IMR-90 (cell line): Measurements from ENCODE around the gene RECK. TPM values are rescaled to one million over a fixed set of nuclear protein-coding genes. Genes with fewer than 3 reads are reported as not detected.

ENCODE experiments used
- ATAC-seq: fragments of 200-7000 bp; cut with Tn5 transposase; 2 replicates; pipeline ENCODE4 v1.9.1; 2020; ENCODE audit warnings: low read depth, mild to moderate bottlenecking, moderate library complexity
- BruUV-seq: library from RNA; stranded (reverse); fragments of 400-500 nt; replicated peaks from 2 replicates; lab custom pipeline; 2021; lab: Mats Ljungman, UMichigan
- CTCF ChIA-PET: fragments of 300-600 bp; formaldehyde crosslinking; extraction: SDS; loops from one replicate; lab custom pipeline; 2021; ENCODE audit warnings: antibody characterized with exemption; lab: Yijun Ruan, JAX
- POLR2A ChIA-PET: fragments of 300-600 bp; sonication (Branson Sonifier 250); formaldehyde crosslinking; loops from one replicate; lab custom pipeline; 2022; ENCODE audit warnings: antibody characterized with exemption; ENCODE audit not compliant: unreplicated experiment; lab: Charles Lee
- DNase-seq: peaks from one replicate; pipeline ENCODE4 v3.0.0; 2013
- H2AFZ ChIP-seq: replicated peaks from 2 replicates; pipeline ENCODE3; 2013; ENCODE audit warnings: low read length, mild to moderate bottlenecking; ENCODE audit not compliant: poor library complexity
- H2AK5ac ChIP-seq: 2 replicates; pipeline ENCODE4 v1.6.1; 2013; ENCODE audit warnings: low read depth, low read length, inconsistent platforms
- H2AK9ac ChIP-seq: replicated peaks from 2 replicates; pipeline ENCODE3; 2013; ENCODE audit warnings: mild to moderate bottlenecking, low read depth, low read length, moderate library complexity; ENCODE audit not compliant: poor library complexity
- H2BK120ac ChIP-seq: 2 replicates; pipeline ENCODE4 v1.6.1; 2013; ENCODE audit warnings: low read depth, low read length, inconsistent platforms
- H2BK15ac ChIP-seq: 3 replicates; pipeline ENCODE4 v1.6.1; 2013; ENCODE audit warnings: low read depth, low read length, inconsistent platforms
- H2BK20ac ChIP-seq: 2 replicates; pipeline ENCODE4 v1.6.1; 2013; ENCODE audit warnings: low read depth, mild to moderate bottlenecking, inconsistent platforms, low read length, moderate library complexity
- H2BK5ac ChIP-seq: 2 replicates; pipeline ENCODE4 v1.6.1; 2013; ENCODE audit warnings: mild to moderate bottlenecking, low read depth, low read length, inconsistent platforms; ENCODE audit not compliant: poor library complexity, severe bottlenecking
- H3K14ac ChIP-seq: replicated peaks from 2 replicates; pipeline ENCODE4 v1.6.1; 2013; ENCODE audit warnings: low read depth, low read length, inconsistent platforms
- H3K18ac ChIP-seq: 2 replicates; pipeline ENCODE4 v1.6.1; 2013; ENCODE audit warnings: low read depth, low read length, control low read depth
- H3K23ac ChIP-seq: 2 replicates; pipeline ENCODE4 v1.6.1; 2013; ENCODE audit warnings: low read depth, low read length, inconsistent platforms
- H3K27ac ChIP-seq: 2 replicates; pipeline ENCODE4 v1.5.1; 2013; ENCODE audit warnings: mild to moderate bottlenecking, control low read depth, low read length; ENCODE audit not compliant: insufficient read depth
- H3K27me3 ChIP-seq: 2 replicates; pipeline ENCODE4 v1.6.1; 2013; ENCODE audit warnings: low read length; ENCODE audit not compliant: control insufficient read depth, insufficient read depth
- H3K36me3 ChIP-seq: 2 replicates; pipeline ENCODE4 v1.6.1; 2013; ENCODE audit warnings: low read length, mixed read lengths; ENCODE audit not compliant: control insufficient read depth, insufficient read depth
- H3K4ac ChIP-seq: 2 replicates; pipeline ENCODE4 v1.6.1; 2013; ENCODE audit warnings: low read depth, low read length, inconsistent platforms
- H3K4me1 ChIP-seq: 2 replicates; pipeline ENCODE4 v1.6.1; 2013; ENCODE audit warnings: low read length, mixed read lengths; ENCODE audit not compliant: control insufficient read depth, insufficient read depth
- H3K4me2 ChIP-seq: 2 replicates; pipeline ENCODE4 v1.6.1; 2013; ENCODE audit warnings: low read depth, mild to moderate bottlenecking, control low read depth, low read length, moderate library complexity
- H3K4me3 ChIP-seq: 2 replicates; pipeline ENCODE4 v1.5.1; 2013; ENCODE audit warnings: low read depth, mild to moderate bottlenecking, control low read depth, low read length, moderate library complexity; ENCODE audit not compliant: insufficient read depth
- H3K56ac ChIP-seq: 2 replicates; pipeline ENCODE4 v1.6.1; 2013; ENCODE audit warnings: low read length, inconsistent platforms; ENCODE audit not compliant: insufficient read depth; ENCODE audit errors: extremely low read depth
- H3K79me1 ChIP-seq, 2 experiments: 2 replicates each; pipeline ENCODE4 v1.6.1; 2013; ENCODE audit warnings: low read length in 2 of 2, inconsistent platforms in 1 of 2, low read depth in 1 of 2
- H3K9ac ChIP-seq: 2 replicates; pipeline ENCODE4 v1.6.1; 2013; ENCODE audit warnings: low read depth, low read length, control low read depth
- H3K9me1 ChIP-seq: 2 replicates; pipeline ENCODE4 v1.6.1; 2013; ENCODE audit warnings: low read length, inconsistent platforms; ENCODE audit not compliant: insufficient read depth
- H3K9me3 ChIP-seq: 2 replicates; pipeline ENCODE4 v1.6.1; 2013; ENCODE audit warnings: low read length; ENCODE audit not compliant: control insufficient read depth, insufficient read depth
- H4K20me1 ChIP-seq: 2 replicates; pipeline ENCODE4 v1.6.1; 2013; ENCODE audit warnings: low read length, inconsistent platforms; ENCODE audit not compliant: insufficient read depth
- H4K5ac ChIP-seq: 2 replicates; pipeline ENCODE4 v1.6.1; 2013; ENCODE audit warnings: mild to moderate bottlenecking, low read depth, low read length, control low read depth
- H4K8ac ChIP-seq, 2 experiments: 2 replicates each; pipeline ENCODE4 v1.6.1; 2013; ENCODE audit warnings: low read depth in 2 of 2, low read length in 2 of 2, control low read depth in 1 of 2, inconsistent platforms in 1 of 2
- H4K91ac ChIP-seq: 2 replicates; pipeline ENCODE4 v1.6.1; 2013; ENCODE audit warnings: low read depth, low read length, inconsistent platforms; ENCODE audit not compliant: insufficient read depth
- CTCF ChIP-seq: conservative IDR thresholded peaks from 2 replicates; pipeline ENCODE4 v1.5.1; 2012; ENCODE audit warnings: mild to moderate bottlenecking, low read depth, low read length, improper control_type of control experiment
- FOS ChIP-seq: fragments of 150-350 bp; IDR thresholded peaks from 2 replicates; pipeline ENCODE4 v1.6.1; 2016; ENCODE audit warnings: low read depth, low read length
- MAZ ChIP-seq: IDR thresholded peaks from 2 replicates; pipeline ENCODE4 v1.6.1; 2012; ENCODE audit warnings: low read depth, mild to moderate bottlenecking, low read length, improper control_type of control experiment, moderate library complexity, borderline replicate concordance
- POLR2A ChIP-seq: IDR thresholded peaks from 2 replicates; pipeline ENCODE4 v1.6.1; 2012; ENCODE audit warnings: mild to moderate bottlenecking, low read depth, low read length
- RAD21 ChIP-seq: IDR thresholded peaks from 2 replicates; pipeline ENCODE4 v1.6.1; 2012; ENCODE audit warnings: low read length, improper control_type of control experiment
- RFX5 ChIP-seq: IDR thresholded peaks from 2 replicates; pipeline ENCODE4 v1.8.0; 2012; ENCODE audit warnings: low read depth, mild to moderate bottlenecking, low read length, moderate library complexity
- USF2 ChIP-seq: fragments of 150-350 bp; IDR thresholded peaks from 2 replicates; pipeline ENCODE4 v1.6.1; 2017; ENCODE audit warnings: mild to moderate bottlenecking, antibody characterized with exemption, low read length, low read depth
- WGBS, 2 experiments: methylation state at CpG; one replicate each; pipeline versions ENCODE4 v1.1.5 to v1.1.7; 2013; ENCODE audit warnings: missing lambda C conversion rate in 2 of 2; ENCODE audit not compliant: insufficient read length in 1 of 2; ENCODE audit errors: extremely low coverage in 2 of 2; 5-methylcytosine and 5-hydroxymethylcytosine counted together
- dilution Hi-C: fragments of 300-500 bp; cut with HindIII; formaldehyde crosslinking; loops from one replicate; pipeline ENCODE4 v1.14.3; 2018; ENCODE audit warnings: low sequenced_read_pairs; ENCODE audit not compliant: unreplicated experiment
- in situ Hi-C: fragments of 300-500 bp; cut with MboI; formaldehyde crosslinking; loops from 3 replicates; pipeline ENCODE4 v1.14.3; 2019; ENCODE audit warnings: low sequenced_read_pairs, inconsistent platforms, mixed read lengths
- intact Hi-C: fragments of 100-400 bp; cut with micrococcal nuclease; formaldehyde crosslinking; loops from 2 replicates; pipeline ENCODE4 v1.10.0; 2022
- polyA plus RNA-seq, 3 experiments: library from polyadenylated mRNA; depleted of rRNA; stranded (reverse); fragments of >200 nt; gene quantifications; 2 replicates each; pipeline ENCODE4 v1.2.3, GENCODE V29; 2012; ENCODE audit warnings: low replicate concordance in 1 of 3
- total RNA-seq: library from RNA; depleted of rRNA; stranded (reverse); fragments of >200 nt; gene quantifications from 2 replicates; pipeline ENCODE4 v1.2.3, GENCODE V29; 2012

Gene RECK
- total and polyA plus RNA-seq, 2 of the 4 experiments (the other 2 are of a cell fraction) = 23.5 to 44.0 TPM

DNA sequence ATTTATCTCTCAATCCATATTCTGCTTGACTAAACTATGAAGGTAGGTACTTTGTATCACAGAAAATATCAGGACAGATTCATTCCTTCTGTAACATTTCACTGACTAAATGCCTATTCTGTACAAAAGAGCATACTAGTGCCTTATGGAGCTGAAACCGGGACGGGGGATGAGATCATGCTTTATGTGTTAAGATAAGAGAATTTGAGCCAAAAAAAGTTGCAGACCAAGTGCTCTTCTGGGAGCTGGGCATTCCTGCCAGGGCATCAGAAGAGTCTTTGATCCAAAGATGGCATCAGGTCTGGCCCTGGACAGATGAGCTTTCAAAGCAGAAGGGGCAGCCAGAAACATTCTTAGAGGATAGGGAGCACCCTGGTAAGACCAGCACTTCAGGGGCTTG, 72.4 kb downstream of the RECK start:
- Histone ChIP-seq H3K14ac (no peak overlapping the region), H3K9me3 (no peaks in the 10 kb centered on the region), H4K5ac (no peak overlapping the region), H3K4ac (no peak overlapping the region), H2BK20ac (no peak overlapping the region), H3K23ac (no peak overlapping the region), H3K27ac (no peak overlapping the region), H3K36me3 (peaks cover 25% of the 10 kb centered on the region), H4K91ac (no peak overlapping the region), H4K20me1 (no peaks in the 10 kb centered on the region), H2BK15ac (no peak overlapping the region), H3K79me1 (peaks cover 2 to 3% of the 10 kb centered on the region in 2 experiments; a peak in 3 of 4 replicates), H2AFZ (no peak overlapping the region), H3K9ac (no peak overlapping the region), H2AK5ac (no peak overlapping the region), H3K4me1 (peaks cover 2% of the 10 kb centered on the region; the same call in 1 of the 2 replicates), H2BK5ac (no peak overlapping the region), H4K8ac (no peak overlapping the region), H3K4me3 (no peak overlapping the region), H2AK9ac (no peak overlapping the region), H3K18ac (no peak overlapping the region), H2BK120ac (no peak overlapping the region), H3K27me3 (no peaks in the 10 kb centered on the region), H3K4me2 (no peak overlapping the region), H3K56ac (no peak overlapping the region), H3K9me1 (no peaks in the 10 kb centered on the region; the same call in 1 of the 2 replicates)
- ChIA-PET CTCF (no interaction called here), POLR2A (interaction anchor here (0.6 kb wide), 1 partner anchor 82 kb away, joined by 4 read pairs; the partner anchor contains the start of gene CLTA)
- TF ChIP-seq POLR2A (no peak), USF2 (no peak), RAD21 (no peak), FOS (no peak), MAZ (no peak), RFX5 (no peak), CTCF (no peak)
- in situ Hi-C loops (no loop called here), intact Hi-C loops (no loop called here), dilution Hi-C loops (no loop called here)
- no peak for DNase-seq
- no TSS peak for BruUV-seq
- ATAC-seq = 0 out of 2 replicates have a peak, but pooled peaks have one; percentile 24
- no CpG with 5 or more reads among the region's 2 CpGs for WGBS, 2 experiments
